Activated CD8-positive, alpha-beta memory T cell treated with anti-CD3 and anti-CD28 coated beads, Interleukin-2, amount 50 U/mL, for 4 hours (primary cell): ENCODE results near the gene NVL.

Experiments
- DNase-seq: peaks from one replicate; pipeline ENCODE4 v3.0.0-alpha.2; 2020

Gene NVL

DNA sequence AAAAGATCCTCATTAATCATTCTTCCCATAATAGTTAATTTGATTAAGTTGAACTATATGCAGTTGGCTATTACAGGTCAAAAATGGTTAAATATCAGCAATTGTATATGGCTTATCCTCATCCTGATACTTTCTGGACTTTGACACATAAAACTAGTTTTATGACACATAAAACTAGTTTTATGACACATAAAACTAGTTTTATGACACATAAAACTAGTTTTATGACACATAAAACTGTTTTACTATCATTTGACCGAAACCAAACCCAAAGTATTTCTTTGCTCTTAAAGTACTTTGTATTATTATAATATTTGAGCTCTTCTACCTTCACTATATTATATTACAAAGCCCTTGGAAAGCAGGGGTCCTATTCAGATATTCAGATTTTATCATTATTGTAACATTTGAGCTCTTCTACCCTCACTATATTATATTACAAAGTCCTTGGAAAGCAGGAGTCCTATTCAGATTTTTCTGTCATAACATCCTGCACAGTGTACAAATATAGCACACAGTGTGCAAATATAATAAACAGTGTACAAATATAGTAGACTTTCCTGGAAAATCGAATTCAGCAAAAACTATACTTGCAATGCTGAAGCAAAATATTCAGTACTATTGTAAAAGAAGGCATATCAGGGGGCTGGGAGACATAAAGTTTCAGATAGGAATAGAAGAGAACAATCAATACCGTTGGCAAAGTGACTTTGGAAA, 53.0 kb downstream of the NVL start:
- no peak for DNase-seq

DNA sequence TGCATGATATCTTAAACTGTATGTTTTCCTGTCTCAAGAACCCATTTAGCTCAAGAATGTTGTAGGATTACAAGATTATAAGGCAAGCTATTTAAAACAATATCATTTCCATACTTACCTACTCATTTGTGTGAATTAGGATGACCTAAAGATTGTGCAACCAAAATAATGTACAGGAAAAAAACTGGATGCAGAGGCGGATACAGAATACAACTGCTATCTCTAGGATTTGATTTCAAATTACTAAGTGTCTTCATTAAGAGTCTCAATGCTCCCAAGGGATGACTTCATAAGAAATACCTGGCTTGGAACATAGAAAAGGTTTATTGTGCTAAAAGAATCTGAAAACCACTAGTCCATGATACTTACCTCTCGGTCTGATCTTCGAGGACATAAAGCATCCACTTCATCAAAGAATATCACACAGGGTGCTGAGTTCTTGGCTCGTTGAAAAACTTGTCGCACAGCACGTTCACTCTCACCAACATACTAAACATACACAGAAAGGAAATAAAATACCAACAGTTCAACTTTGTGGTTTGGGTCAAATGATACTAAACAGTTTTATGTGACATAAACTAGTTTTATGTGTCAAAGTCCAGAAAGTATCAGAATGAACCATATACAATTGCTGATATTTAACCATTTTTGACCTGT, 54.9 kb downstream of the NVL start:
- DNase-seq: no peak

DNA sequence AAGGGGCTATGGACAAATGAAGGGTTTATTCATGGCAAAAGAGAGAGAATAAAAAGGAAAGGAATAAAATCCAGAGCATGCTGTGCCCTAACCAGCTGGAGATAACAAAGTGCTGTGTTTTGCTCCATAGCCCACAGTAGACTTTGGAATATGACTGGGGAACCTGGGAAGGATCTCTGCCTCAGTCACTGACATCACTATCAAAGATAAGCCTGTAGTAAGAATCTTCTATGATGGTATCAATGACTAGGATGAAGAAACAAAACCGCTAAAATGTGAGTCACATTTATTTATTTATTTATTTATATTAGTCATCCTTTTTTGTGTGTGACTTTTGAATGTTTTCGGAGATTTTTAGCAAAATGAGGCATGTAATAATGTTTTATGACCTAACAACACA, 56.3 kb downstream of the NVL start:
- no peak for DNase-seq

DNA sequence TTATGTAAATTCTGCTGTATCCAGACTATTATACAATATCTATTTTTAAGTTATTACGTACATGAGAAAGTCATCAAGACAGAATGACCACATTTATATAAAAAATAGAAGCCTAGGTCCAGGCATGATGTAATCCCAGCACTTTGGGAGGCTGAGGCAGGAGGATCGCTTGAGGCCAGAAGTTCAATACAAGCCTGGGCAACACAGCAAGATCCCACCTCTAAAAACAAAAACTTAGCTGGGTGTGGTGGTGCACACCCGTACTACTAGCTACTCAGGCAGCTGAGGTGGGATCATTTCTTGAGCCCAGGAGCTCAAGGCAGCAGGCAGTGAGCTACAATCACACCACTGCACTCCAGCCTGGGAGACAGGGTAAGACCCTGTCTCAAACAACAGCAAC, 58.9 kb downstream of the NVL start:
- DNase-seq: no peak

DNA sequence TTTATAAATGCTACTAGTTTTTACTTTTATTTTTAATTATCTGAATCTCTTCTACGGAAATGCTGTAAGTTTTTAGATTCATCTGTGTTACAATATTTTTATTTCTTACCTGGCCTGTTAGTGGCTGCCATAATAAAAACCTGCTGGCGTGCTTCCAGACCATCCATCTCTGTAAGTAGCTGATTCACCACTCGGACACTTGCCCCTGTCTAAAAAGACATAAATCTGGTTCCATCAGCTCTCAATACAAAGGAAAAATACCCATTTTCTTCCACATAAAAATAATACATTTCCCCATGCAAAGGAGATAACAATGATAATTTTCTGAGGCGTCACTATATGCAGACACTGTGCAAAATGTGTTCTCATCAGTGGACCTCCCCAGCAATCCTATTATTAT, 62.0 kb downstream of the NVL start:
- DNase-seq: no peak

DNA sequence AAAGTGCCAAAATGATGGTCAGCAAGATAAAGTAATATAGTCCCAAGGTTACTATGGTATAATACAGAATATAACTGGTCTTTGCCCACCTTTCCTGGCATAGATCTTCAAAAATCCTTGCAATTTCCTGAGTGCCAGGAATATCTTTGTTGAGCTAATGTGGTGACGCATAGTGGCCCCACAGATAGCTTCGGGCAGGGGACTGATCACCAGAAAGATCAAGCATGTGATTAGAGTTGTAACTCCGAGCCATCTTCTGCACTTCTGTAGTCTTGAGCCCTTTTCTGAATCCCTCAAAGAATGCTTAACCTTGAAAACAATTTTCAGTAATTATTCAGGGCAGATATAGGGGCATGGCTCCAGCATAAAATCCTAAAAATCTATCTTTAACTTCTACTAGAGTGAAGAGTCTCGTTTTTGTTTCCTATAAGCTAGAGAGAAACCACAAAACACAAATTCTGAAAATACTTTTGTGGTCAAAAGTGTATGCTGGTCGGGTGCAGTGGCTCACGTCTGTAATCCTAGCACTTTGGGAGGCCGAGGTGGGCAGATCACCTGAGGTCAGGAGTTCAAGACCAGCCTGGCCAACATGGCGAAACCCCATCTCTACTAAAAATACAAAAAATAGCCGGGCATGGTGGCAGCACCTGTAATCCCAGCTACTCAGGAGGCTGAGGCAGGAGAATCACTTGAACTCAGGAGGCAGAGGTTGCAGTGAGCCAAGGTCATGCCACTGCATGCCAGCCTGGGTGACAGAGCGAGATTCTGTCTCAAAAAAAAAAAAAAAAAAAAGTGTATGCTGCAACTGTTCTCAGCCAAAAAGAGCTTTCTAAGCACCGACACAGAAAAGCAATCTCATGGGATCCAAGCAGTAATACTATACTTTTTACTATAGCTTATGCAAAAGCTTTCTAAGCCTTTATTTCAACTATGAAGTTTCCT, 62.8 kb downstream of the NVL start:
- no peak for DNase-seq

DNA sequence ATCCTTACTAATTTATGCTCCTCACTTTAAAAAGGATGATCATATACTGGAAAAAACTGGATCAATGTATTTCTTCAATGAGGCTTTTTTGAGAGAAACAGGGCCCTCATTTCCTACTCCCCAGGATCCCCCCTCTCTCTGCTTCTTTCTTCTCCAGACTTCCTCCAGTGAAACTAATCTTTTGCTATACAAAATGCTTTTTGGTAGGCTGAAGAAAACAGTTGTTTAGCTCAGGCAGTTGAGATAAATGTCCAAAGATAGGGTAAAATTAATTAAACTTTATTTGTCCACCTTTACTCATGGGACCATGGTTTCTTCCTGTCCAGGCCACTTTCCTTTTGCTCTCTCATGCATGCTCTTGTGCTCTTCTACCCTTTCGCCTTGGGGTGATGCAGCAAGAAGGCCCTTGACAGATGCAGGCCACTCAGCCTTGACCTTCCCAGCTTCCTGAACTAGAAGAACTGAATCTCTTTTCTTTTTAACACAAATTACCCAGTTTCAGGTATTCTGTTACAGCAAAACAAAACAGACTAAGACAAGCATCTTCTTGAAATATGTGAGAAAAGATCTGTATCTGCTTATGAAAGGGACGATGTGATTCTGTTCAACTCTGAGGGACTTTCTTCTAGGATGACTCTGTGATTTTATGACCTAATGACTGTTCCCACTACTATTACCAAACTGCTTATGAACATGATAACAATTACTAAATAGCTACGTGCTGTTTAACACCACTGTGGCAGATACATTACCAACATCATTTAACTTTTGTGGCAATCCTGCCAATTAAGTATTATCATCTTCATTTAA, 63.7 kb downstream of the NVL start:
- no peak for DNase-seq

DNA sequence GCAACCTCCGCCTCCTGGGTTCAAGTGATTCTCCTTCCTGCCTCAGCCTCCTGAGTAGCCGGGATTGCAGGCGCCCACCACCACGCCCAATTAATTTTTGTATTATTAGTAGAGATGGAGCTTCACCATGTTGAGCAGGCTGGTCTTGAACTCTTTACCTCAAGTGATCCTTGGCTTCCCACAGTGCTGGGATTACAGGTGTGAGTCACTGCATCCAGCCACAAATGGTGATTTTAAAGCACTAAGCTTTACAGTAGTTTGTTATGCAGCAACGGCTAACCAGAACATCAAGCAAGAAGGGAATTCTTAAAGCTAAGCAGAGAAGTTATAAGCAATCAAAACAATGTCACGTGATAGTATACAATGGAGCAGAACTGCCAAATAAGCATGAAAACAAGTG, 65.7 kb downstream of the NVL start:
- no peak for DNase-seq

DNA sequence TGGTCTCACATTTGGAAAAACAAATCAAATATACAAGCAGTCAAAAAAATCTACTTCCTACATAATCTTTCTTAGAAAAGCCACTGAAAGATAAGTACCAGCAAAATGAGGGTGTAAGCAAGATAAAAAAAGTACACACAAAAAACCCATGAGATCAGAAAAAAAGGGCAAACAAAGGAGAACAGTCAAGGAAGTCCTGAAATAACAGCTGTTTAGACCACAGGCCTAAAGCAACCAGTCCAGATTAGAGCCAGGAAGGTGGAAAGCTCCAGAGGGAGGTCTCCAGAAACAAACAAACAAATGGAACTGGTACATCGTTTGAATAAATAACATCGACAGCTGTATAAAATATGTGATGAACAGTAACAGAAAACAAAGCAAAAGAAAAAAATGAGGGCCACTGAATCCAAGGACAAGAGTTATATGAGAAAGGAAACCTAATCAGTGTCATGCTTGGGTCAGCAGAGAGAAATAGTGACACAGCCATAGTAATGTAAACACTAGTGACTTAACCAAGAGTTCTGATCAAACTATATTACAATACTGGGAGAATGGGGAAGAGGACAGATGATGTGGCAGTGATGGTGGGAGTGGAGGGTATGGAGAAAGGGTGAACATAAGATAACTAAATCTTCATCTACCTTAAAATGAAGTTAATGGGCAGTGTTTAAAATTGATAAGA, 67.5 kb downstream of the NVL start:
- DNase-seq: no peak

DNA sequence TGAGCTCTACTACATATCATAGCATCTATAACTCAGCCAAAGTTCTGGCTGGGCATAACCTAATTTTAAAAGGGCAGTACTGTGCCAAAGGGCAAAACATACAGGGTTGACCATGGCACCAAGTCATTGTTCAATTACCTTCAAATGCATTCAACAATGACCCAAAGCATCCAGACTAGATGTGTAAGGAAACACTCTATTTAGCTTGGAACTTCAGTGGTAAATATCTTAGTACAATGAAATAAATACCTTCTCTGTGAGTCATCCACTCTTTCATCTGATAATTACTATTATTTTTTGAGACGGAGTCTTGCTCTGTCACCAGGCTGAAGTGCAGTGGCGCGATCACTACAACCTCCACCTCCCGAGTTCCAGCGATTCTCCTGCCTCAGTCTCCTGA, 70.0 kb downstream of the NVL start:
- no peak for DNase-seq

DNA sequence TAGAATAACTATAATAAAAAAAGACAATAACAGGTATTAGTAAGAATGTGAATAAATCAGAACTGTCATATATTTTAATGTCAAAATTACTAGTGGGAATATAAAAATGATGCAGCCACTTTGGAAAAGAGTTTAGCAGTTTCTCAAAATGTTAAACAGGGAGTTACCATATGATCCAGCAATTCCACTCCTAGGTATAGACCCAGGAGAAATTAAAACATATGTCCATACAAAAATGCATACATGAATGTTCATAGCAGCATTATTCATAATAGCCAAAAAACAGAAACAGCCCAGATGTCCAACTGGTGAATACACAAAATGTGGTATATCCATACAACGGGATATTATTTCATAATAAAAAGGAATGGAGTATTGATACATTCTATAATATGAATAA, 71.6 kb downstream of the NVL start:
- no peak for DNase-seq

DNA sequence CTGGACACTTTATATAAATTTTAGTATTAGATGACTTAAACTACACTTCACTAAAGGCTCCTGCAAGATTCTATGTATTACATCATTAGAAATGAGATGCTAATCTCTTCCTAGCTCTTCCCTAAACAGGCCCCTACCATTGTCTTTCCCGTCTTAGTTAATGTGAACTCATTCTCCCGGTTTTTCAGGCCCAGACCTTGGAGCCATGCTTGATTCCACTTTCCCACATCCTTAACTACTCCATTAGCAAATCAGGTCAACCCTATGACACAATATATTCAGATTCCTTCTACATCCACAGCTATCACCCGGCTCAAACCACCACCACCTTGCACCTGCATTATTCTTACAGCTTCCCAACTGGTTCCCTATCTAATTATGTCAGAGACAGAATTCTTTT, 73.3 kb downstream of the NVL start:
- no peak for DNase-seq

DNA sequence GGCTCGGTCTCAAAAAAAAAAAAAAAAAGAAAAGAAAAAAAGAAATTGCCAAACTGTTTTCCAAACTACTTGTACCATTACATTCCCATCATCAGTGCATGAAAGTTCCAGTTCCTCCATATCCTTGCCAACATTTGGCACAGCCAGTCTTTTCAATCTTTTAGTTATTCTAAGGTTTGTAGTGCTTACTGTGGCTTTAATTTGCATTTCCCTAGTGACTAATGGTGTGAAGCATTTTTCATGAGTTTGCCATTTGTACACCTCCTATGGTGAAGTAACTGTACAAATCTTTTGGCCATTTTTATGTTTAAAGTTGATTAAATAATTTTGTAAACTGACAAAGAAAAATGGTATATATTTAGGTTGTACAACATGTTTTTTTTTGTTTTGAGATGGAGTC, 76.3 kb downstream of the NVL start:
- DNase-seq: no peak

DNA sequence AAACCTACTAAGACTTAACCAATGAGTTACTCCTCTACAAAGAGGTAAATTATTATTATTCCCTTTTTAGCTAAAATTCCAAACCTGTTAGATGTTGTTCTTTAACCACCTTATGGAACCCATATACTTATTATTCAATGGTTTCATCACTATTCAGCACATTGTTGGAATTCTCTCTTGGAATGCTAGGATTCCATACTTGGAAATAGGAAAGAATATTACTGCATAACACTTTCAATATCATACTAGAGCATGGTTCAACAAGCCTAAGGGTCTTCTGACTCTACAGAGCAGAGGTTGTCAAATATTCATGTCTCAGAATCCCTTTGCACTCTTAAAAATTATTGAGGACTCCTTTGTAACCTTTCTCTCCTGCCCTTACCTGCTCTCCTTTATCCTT, 77.5 kb downstream of the NVL start:
- no peak for DNase-seq

DNA sequence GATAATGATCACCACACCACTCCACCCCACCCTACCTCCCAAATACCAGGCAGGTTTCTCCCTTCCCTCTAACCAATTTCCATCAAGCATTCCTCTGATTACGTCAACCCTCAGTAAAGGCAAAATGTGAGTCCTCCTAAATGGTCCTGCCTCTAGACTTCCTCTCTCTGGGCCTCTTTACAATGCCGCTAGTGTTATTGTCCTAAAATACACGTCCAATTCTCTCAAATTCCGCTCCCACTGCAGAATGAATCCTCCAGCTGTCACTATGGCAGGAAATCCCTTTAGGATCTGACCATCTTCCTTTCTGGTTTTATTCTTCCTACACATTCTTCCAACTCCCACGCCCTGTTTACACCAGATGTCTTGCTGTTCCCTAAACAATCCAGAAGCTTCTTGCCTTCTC, 78.2 kb downstream of the NVL start:
- DNase-seq: no peak

DNA sequence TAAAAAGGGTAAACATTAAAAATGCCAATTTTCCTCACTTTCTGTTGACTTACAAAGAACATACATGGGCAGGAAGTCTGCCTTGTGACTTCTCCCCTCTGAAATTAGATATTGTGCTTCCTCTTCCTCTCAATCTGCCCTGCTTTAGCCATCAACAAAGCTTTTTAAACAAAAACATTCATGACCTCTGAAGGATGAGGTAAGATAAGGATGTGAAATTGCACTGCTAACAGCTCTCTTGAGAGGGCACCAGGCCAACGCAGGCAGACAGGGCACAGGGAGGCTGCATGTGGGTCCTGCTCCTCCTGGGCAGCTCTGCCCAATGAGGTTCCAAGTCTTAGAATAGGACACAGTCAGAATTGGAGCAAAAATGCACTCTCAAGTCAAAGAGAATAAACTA, 84.8 kb downstream of the NVL start:
- DNase-seq: peak; percentile 16

DNA sequence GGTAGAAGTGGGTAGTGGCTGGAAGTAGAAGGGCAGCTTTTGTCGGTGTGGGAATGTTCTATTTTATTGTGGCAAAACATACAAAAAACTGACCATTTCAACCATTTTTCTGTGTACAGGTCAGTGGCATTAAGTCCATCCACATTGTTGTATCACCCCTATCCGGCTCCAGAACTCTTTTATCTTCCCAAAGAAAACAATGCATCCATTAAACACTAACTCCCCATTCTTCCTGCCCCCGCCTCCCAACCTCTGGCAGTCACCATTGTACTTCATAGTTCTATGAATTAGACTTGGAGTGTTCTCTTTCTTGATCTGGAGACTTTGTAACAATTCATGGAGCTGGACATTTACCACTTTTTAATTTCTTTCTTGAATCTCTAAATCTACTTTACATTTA, 91.2 kb downstream of the NVL start:
- DNase-seq: no peak

DNA sequence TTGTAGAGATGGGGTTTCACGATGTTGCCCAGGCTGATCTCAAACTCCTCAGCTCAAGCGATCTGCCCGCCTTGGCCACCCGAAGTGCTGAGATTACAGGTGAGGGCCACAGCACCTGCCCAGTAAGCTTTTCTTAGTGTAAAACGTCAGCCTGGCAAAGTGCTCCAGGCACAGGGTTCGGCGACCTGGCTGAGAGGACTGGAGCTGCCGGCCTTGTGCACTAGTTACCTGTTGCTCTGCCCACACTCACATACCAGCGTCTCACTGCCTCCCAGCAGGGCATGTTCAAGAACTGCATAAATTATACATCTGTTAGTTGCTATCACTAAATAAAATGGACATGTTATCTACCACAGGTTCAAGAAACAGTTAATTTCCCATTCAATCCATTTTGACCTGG, 91.8 kb downstream of the NVL start:
- DNase-seq: no peak

DNA sequence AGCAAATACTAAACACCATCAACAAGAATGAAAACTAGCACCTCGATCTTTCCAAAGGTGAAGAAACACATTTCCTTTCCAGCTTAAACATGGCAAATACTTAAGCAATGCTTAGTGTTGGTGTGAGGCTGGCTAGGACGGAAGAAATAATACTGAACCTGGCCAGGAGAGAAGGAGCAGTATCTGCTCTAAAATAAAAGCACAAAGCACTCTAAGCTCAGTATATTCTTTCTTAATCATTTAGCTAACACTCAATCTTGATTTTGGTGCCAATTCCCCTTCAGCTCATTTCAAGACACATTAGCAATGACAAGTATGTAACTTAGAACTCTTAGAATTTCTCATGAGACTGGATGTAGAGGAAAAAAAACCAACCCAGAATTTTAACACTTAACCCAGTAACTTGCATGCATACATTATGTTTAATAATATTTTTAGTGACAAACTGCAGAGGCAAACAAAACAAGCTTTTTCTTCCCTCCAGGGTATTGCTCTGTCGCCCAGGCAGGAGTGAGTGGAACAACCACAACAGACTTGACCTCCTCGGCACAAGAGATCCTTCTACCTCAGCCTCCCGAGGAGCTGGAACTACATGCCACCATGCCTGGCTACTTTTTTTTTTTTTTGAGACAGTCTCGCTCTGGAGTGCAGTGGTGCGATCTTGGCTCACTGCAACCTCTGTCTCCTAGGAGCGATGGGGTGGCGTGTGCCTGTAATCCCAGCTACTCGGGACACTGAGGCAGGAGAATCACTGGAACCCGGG, 92.7 kb downstream of the NVL start:
- no peak for DNase-seq

DNA sequence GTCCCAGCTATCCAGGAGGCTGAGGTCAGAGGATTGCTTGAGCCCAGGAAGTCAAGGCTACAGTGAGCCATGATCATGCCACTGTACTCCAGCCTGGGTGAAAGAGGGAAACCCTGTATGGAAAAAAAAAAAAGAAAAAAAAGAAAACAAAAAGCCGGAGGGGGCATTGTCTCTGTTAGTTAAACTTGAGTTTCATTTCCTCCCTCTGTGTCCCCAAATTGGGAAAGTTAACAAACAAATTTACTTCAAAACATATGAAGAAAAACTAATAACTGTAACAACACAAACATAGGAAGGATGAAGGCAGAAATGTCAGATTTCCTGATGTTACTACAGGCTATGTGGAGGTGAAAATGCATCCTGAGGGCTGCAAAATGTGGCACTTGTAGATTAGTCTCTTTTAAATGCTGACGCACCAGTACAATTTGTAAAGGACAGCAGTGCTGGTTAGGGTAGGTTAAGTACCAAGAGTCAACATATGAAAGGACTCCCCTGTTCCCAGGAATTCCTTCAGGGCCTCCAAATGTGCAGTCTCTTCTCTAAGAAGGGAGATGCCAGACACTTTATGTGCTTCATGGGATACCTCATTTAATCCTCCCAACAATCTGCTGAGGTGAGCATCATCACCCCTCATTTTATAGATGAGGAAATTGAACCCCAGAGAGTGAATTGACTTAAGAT, 94.0 kb downstream of the NVL start:
- no peak for DNase-seq

DNA sequence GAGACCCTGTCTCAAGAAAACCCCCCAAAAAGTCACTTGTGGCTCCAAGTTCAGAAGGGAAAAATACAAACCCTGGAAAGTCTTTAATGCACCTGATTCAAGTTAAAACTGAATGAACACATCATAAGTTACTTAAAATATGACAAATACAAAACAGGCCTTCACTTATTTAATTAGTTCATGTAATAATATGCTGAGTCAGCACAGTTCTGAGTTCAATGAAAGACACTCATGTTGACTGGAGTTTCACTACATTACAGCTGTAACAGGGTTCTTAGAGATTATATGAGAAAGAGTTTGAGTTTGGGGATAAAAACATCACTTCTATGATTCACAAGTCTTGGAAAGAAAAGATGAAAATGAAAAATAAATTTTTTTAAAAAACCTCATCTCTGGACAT, 96.0 kb downstream of the NVL start:
- DNase-seq: no peak
